ENCODE results near the gene CAMTA1.
"Not testable (repeated sequence)": the region's sequence is repeated elsewhere in the genome, so short reads cannot be mapped to it uniquely, and the experiment has no call there.

CAMTA1 gene

DNA sequence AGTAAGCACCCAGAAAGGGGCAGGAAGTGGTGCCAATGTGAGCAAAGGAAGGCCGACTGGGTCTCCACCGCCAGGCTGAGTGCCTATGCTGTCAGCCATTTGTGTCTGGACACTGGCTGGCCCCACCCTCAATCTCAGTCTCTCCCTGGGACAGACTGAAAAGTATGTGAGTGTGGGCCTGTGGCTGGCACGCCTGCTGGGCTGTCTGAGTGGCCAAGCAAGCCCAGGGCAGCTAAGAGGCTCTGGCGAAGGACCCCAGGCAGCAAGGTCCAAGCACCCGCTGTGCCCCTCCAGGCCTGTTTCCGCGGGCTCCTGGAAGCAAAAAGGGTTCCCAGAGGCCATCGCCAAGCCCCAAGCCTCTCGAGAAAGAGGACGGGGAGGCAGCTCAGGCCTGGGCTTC, 892.6 kb downstream of the CAMTA1 start:
- DNase-seq (ENCODE audit: low spot score) = no peak

DNA sequence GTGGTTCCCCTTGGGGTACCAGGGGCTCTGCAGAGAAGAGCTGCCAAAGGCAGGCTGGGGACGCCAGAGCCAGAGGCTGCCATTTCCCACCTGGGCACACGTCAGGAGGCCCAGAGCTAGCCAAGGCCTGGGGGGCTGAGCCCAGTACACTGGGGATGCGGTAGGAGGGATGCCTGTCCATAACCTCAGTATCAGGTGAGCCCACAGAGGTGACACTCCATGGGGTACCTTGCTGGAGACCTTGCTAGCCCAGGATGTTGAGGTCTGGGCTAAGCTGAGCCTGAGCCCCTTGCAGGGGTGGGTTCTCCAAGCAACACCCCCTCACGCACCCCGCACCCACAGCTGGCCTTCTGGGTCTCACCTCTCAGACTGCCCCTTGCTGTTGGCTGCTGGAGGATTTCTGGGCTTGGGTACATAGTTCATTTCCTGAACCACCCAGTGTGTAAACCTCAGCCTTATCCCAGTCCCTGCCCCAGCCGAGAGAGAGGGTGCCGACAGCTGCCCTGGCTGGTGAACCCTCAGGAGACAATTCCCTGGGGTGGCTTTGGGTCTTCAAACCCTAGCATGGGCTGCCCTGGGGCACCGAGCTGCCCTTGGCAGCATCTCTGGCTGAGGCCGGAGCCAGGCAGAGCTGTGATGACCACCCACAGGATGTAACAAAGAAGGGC, 893.4 kb downstream of the CAMTA1 start:
- DNase-seq (ENCODE audit: low spot score) = no peak

DNA sequence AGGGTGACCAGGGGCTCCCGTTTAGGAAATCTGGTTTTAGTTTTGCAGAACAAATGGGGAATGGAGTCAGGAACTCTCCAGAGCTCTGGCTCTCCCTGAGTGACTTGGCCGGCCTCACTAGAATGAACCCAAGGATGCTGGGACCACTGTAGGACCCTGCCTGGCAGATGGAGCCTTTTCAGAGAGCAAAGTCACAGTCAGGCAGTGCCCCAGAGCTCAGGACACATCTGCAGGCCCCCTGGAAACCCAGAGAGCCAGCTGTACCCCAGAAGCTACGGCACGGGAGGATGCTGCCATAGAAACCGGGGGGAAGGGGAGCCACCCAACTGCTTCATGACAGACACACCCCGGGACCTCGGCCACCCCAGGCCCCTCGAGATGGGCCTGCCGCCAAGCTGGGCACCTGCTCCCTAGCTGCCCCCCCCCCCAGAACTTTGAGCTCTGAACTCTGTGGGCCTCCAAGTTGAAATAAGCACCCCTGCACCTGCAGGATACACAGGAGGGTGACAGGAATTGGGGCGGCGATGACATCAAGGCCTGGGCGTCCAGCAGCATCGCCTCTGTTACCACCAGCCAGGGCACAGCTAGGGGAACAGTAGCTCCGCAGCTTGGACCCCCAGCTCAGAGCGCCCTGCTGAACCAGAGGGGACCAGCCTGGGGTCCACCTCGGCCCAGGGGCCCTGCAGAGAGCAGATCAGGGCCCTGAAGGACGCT, 894.1 kb downstream of the CAMTA1 start:
- no peak for DNase-seq (ENCODE audit: low spot score)

DNA sequence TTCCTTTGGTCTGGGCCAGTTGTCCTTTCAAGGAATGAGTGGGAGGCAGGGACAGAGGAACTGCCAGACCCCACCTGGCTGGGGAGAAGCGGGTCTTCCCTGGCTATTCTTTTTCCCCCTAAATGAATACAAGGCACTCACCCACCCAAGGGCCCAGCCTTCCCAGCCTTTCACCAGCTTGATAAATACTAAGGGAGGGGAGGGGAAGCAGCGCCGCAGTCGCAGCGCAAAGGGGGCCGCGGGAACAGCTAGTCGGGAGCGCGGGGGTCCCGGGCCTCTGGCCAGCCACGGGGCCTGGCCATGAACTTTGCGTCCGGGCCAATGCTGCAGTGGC, 894.6 kb downstream of the CAMTA1 start:
- DNase-seq (ENCODE audit: low spot score) = no peak

DNA sequence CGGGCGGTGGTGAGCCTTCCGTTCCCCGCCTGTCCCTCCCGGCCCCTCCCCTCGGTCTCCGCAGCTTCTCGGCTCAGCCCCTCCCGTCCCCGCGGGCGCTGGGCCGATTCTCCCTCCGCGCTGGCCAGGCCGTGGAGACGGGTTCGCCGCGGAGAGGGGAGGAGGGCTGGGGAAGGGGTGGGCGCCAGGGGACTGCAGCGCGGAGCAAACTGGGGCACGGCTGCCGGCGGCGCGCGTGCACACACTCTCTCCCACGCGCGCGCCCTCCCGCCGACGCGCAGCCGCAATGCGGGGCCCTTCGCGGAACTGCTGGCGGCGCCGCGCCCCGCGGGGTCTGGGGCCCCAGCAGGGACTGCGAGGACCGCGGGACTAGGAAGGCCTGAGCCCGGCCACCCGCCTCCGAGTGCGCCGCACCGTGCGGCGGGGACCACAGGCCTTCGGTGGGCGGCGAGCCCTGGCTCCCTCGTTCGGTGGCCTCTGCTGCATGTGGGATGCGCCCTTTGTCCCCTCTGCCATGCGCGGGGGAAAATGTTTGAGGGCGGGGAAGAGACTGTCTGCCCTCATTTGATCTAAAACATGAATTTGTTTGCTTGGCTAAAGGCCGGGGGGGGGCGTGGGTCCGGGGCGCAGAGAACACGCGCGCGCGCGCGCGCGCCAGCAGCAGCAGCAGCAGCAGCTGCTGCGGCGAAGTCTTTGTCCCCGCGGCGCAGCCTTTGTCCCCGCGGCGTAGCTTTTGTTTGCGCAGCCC, 895.1 kb downstream of the CAMTA1 start:
- no peak for DNase-seq (ENCODE audit: low spot score)

DNA sequence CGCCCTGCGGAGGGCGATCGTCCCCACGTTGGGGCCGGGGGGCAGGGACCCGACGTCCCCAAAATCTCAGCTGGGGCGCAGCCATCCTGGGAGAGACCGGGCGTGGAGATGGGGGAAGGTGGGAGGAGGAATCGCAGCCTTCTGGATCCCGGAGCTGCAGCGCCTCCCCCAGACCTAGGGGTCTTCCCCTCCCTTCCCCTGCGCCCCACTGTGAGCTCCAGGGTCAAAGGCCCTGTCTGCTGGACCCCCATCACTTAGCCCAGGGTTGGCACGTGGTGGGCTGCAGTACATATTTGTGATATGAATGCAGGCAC, 895.7 kb downstream of the CAMTA1 start:
- DNase-seq (ENCODE audit: low spot score) = no peak

DNA sequence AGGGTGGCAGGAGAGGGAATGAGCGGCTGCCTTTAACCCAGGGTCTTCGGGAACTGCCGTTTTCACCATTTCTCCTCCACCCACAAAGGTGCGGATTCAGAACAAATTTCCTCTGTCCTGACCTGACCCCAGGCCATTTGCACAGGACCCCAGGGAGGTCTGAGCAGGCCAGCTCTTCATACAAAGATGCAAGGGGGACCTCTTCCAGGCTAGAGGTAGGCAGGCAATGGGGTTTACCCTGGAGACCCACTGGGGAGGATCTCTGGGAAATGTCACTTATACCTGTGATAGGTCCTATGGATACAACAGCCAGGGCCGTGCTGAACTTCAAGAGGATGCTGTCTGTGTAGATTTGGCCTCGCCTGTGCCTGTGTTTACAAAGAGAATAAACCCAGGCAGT, 896.1 kb downstream of the CAMTA1 start:
- no peak for DNase-seq (ENCODE audit: low spot score)

DNA sequence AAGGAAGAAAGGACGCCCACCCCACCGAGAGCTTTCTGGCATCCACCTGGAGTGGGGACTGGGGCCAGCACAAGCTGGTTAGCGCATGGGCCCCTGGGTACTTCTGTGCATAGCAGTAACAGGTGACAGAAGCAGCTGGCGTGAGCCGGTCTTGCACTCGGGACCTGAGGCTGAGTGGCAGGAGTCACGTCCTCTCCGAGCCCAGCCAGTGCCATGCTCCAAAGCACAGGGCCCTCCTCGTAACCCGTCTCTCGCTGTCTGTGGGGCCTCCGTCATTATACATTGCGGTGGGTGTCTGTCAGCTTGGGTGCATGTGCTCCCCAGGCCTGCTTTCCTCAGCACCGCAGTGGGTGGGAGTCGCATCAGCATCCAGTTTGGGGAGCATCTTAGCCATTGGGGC, 898.3 kb downstream of the CAMTA1 start:
- DNase-seq (ENCODE audit: low spot score) = no peak

DNA sequence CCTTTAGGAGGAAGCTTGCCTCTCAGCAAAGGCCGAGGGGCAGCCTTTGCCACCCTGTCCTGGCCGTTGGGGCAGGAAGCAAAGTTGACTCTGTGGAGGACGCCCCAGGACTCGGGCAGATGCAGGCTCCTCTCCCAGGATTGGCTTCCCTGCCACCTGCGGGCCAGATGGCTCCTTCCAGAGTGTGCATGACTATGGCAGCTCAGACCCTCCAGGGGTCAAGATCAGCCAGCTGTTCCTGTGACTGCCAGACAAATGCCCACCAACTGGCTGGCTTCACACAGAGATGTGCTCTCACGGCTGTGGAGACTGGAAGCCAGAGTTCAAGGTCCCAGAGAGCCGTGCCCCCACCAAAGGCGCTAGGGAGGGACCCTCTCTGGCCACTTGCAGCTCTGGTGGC, 898.9 kb downstream of the CAMTA1 start:
- no peak for DNase-seq (ENCODE audit: low spot score)

DNA sequence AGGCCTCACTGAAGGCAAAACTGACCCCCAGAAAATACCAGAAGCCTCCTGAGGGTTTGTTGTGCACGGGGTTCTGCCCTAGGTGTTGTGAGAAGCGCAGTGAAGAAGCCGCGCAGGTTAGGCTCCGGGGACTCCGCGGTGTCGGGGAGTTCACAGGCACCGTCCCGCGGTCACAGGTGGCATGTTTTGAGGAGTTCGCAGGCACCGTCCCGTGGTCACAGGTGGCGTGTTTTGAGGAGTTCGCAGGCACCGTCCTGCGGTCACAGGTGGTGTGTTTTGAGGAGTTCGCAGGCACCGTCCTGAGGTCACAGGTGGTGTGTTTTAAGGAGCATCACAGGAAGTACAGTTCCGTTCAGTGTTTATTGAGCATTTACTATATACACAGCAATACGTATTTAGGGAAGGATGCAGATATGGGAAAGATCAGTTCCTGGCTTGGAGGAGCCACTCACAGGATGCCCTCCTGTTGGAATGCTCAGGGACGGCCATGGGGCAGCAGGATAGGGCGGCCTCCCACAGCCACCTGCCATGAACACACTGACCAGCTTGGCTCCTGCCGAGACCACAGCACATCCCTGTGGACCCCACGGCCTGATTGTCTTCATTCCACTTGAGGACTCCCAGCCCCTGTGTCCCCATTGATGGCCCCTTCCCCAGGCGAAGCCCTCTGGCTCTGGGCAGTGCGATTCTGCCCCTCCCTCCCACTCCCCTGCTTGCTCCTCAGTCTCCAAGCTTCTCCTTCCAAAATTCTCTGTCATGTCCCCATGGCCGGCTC, 899.8 kb downstream of the CAMTA1 start:
- DNase-seq (ENCODE audit: low spot score) = no peak

DNA sequence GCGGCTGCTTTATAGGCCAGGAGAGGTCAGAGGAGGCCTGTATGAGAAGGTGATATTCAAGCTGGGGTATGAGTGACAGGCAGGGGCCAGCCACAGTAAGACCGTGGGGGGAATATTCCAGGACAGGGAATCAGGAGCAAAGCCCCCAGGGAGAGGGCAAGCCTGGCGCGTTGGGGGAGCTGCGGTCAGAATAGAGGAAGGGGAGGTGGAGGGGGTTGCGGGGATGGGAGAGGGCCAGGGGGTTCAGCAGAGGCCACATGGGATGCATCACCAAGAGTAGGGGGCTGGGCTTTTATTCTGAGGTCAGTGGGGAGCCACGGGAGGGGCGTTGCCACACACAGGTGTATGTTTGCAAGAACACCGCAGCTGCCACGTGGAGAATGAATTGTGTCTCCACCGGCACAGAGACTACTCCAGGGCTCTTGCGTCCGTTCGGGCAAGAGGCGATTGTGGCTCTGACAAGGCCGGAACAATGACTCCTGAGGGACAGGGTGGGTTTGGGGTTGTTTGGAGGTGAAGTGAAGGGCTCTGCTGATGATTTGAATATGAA, 901.1 kb downstream of the CAMTA1 start:
- no peak for DNase-seq (ENCODE audit: low spot score)

DNA sequence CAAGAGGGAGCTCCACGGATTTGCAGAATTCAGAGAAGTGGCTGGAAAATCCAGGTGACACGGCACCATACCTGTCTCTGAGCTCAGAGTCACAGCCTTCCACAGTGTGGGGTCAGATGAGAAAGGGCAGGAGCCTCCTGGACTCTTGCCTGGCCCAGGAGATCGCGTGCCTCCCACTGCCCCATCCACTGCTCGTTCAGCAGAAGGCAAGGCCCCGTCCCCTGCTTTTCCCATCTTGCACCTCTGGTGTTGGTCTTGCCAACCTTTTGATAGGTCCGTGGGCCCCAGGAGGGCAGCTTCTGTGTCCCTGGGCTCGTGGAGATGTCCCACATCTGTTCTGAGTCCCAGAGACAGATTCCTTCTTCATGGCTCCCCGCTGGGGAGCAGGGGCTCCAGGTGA, 902.2 kb downstream of the CAMTA1 start:
- DNase-seq (ENCODE audit: low spot score) = no peak

DNA sequence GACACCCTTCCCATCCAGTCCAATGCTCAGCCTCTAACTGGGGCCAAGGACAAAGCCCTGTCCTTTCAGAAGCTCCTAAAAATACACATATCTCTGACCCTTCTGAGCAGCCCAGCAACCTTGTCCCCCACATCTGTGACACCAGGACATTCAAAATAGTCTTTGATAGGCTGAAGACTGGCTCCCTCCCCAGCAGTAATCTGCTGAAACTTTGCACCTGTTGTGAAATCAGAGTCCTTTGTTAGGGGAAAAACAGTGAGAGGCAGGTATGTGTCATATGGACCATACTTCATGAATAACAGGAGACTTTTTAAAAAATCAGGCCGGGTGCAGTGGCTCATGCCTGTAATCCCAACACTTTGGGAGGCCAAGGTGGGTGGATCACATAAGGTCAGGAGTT, 903.4 kb downstream of the CAMTA1 start:
- no peak for DNase-seq (ENCODE audit: low spot score)

DNA sequence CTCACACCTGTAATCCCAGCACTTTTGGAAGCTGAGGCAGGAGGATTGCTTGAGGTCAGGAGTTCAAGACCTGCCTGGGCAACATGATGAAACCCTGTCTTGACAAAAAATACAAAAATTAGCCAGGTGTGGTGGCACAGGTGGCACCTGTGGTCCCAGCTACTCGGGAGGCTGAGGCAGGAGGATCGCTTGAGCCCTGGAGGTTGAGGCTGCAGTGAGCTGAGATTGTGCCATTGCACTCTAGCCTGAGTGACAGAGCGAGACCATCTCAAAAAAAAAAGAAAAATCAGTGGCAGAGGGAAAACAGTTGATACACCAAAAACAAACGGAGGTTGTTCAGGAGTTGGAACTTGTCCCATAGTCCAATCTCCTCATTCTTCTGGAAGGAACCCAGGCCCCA, 904.1 kb downstream of the CAMTA1 start:
- DNase-seq (ENCODE audit: low spot score) = not testable (repeated sequence)

DNA sequence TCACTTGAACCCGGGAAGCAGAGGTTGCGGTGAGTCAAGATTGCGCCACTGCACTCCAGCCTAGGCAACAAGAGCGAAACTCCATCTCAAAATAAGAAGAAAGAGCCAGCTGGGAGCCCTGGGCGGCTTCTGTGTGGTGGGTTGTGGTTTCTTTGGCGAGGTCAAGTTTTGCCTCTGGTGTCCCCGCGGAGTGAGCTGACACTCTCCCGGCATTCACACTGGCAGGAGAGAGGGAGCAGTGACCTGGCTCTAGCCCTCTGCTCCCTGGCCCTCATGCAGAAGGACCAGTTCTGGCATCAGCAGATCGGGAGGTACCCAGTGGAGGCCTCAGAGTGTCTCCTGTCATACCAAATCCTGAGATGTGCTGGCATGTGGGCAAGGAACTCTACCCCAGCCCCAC, 904.8 kb downstream of the CAMTA1 start:
- DNase-seq (ENCODE audit: low spot score) = no peak

DNA sequence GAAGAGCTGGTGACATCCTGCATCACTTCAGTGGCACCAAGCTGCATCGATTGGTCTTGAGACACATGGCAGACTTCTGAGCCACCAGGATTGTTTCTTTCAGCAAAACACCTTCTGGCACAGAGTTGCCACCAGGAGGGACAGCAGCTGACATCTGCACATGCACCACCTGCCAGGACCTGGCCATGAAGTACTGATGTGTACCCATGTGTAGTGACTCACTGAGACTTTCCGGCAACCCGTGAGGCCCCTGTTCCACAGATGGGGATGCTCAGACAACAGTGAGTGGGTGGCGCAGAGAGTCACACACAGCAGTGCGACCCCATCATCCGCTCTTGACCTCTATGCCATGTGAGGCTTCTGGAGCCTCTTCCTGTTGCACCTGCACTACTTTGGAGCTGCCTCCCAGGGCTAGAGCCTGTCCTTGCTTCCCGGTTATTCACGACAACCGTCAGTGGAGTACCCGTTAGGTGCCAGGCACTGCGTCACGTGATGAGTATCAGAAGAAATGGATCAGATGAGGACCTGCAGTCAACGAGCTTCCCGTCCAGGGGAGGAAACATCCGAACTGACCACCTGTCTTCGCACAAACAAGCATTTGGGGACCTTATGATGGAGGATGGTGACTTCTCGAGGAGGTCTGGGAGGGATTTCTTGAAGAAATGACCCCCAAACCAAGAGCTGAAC, 905.4 kb downstream of the CAMTA1 start:
- DNase-seq (ENCODE audit: low spot score) = no peak

DNA sequence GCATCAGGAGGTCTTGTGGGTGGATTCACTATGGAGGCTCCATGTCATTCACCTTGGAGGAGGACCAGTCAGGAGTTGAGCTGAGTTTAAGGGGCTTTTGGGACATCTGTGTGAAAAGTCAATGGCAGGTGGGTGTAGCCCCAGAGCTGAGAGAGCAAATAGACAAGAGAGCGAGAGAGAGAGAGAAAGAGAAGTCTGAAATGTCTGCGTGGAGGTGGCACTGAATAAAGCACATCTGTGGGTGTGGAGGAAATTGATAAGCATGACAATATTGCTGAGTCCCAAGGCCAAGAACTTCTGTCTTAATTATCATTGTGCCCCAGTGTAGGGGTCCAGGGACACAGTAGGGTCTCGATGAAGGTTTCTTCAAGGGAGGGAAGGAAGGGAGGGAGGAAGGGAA, 906.3 kb downstream of the CAMTA1 start:
- DNase-seq (ENCODE audit: low spot score) = no peak

DNA sequence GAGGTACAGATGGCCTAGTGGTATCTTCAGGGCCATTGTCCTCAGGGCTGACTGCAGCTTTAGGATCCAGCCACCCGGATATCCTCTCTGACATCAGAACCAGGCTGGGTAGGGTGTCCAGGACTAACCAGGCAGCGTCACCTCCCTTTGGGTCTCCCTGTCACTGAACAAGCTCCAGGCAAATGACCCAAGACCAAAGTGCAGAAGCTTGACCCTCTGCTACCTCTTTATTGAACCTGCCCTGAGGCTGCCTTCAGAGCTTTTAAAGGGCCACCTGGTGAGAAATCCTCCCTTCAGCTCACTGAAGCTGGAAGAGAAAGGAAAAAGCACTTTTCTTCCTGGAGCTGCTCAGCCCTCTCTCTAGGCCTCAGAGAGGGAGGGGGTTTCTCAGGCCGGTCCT, 906.8 kb downstream of the CAMTA1 start:
- DNase-seq (ENCODE audit: low spot score) = no peak

DNA sequence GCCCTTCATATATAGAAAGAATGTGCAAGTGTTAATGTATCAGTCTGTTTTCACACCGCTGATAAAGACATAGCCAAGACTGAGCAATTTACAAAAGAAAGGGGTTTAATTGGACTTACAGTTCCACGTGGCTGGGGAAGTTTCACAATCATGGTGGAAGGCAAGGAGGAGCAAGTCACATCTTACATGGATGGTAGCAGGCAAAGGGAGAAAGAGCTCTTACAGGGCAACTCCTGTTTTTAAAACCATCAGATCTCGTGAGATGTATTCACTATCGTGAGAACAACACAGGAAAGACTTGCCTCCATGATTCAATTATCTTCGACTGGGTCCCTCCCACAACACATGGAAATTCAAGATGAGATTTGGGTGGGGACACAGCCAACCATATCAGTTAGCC, 907.8 kb downstream of the CAMTA1 start:
- not testable (repeated sequence) for DNase-seq (ENCODE audit: low spot score)

DNA sequence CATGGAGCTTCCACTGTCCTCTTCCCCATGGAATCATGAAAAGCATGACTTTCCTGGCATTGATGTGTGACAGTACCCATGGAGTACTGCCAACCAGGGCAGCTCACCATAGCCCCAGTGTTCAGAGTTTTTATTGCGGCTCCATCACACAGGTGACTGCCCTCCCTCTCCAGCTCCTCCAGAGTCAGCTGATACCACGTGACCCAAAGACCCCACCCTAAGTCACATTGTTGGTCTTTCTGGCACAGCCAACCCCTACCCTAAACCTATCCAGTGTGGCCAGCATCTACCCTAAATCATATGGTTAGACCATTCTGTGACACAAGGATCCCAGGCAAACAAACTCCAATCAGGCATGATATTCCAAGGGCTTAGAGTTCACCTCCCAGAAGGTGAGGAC, 908.4 kb downstream of the CAMTA1 start:
- no peak for DNase-seq (ENCODE audit: low spot score)

DNA sequence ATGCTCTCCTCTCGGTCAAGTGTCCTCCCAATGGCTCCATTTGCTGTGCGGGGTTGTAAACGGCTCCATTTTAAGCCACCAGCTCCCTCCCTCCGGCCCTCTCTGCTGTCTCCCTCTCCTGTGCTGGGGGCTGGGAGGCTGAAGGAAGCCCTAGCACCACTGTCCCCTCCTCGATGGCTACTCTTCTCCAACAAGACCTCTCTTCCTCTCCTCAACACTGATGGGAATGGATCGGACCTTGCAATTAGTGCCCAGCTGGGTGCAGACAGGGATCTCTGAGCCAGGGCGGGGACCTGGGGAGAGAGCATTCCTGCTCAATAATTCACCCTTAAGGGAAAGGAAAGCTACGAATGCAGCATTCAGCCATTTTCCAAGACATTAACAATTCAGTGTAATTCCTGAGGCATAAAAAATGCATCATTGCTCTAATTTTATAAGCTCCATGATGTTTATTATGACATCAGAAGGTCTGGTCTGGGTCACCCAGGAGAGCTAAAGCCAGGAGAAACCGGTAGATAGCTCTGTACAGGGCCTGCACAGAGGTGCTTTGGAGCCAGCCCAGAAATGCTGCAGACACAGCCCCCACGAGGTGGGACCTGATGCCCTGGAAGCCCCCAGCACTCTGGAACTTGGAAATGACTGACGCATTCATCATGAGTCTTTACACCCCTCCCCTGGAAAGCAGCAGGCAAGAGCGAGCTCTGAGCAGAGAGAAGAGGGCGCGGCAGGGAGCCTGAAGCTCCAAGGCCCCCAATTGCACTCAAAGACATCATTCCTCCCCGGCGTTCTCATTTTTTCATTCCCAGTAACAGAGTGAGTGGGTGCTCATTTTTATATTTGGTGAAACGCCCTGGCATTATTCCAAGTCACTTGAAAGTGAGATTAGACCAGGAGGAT, 909.6 kb downstream of the CAMTA1 start:
- no peak for DNase-seq (ENCODE audit: low spot score)

Data from NAMALWA (cell line).